Measurements from ENCODE around the gene ABCA10. TPM values are rescaled to one million over a fixed set of nuclear protein-coding genes. Genes with fewer than 3 reads are reported as not detected.

ABCA10 gene
- total and polyA plus RNA-seq, 2 donors (not counting 1 experiment from before 2014, with no cell fraction given) = 0.55 to 1.9 TPM

GRCh38 chr17:69213059-69213813, 15.4 kb downstream of the ABCA10 start:
- no peaks in the 10 kb centered on the region for H3K27me3 ChIP-seq (replicated peaks in 1 of 4; ENCODE audit: control extremely low read depth in 1 of 4, control insufficient read depth in 3 of 4, insufficient read depth in 4 of 4, low read length in 3 of 4)
- H3K4me2 ChIP-seq (replicated peaks; ENCODE audit: low read depth, low read length, poor library complexity, severe bottlenecking) = no peak overlapping the region
- peaks cover 0 to 7% (median 0%) of the 10 kb centered on the region in 3 donors for H3K9me3 ChIP-seq (ENCODE audit: control extremely low read depth in 1 of 3, control insufficient read depth in 2 of 3, insufficient read depth in 1 of 3, low read length in 2 of 3)
- intact Hi-C loops (cut with micrococcal nuclease) = no loop called here
- no peaks in the 10 kb centered on the region for H3K79me2 ChIP-seq (ENCODE audit: control insufficient read depth, insufficient read depth, low read length)
- Mint-ChIP-seq H3K9me3 (ENCODE audit: insufficient read depth) (peaks cover 3% of the 10 kb centered on the region), H3K4me3 (no peak overlapping the region), H3K27ac (no peak overlapping the region), H3K4me1 (peaks cover 2% of the 10 kb centered on the region), H3K27me3 (no peaks in the 10 kb centered on the region)
- H3K4me1 ChIP-seq (ENCODE audit: control insufficient read depth in 2 of 2, insufficient read depth in 2 of 2, low read length in 2 of 2) = no peaks in the 10 kb centered on the region
- no peak for DNase-seq
- no peak overlapping the region for H3K4me3 ChIP-seq (ENCODE audit: control extremely low read depth in 1 of 5, extremely low read depth in 1 of 5, insufficient read depth in 1 of 5, low read depth in 2 of 5, low read length in 4 of 5)
- 94% methylated on average over 9 of the region's 9 CpGs for WGBS (ENCODE audit: insufficient coverage)
- no peaks in the 10 kb centered on the region for H3K36me3 ChIP-seq (replicated peaks in 1 of 2; ENCODE audit: control extremely low read depth in 1 of 2, control insufficient read depth in 1 of 2, extremely low read depth in 1 of 2, insufficient read depth in 2 of 2, low read length in 1 of 2)
- TF ChIP-seq CTCF (IDR thresholded peaks at IDR 0.05) (no peak), EZH2 (IDR thresholded peaks at IDR 0.05; ENCODE audit: borderline replicate concordance, insufficient read depth, low read depth, low read length, poor library complexity, severe bottlenecking) (no peak)
- no peaks in the 10 kb centered on the region for H4K20me1 ChIP-seq (ENCODE audit: control insufficient read depth, insufficient read depth, low read length, poor library complexity, severe bottlenecking)
- ChIA-PET POLR2A (no interaction called here), CTCF (no interaction called here)
- no peak overlapping the region for H3K9ac ChIP-seq (ENCODE audit: low read length)
- no peak overlapping the region for H3K27ac ChIP-seq (ENCODE audit: low read length in 2 of 2)
- ATAC-seq (ENCODE audit: low read depth) = no peak
- H2AFZ ChIP-seq (ENCODE audit: insufficient read depth, low read depth, low read length, poor library complexity, severe bottlenecking) = no peak overlapping the region

GRCh38 chr17:69208640-69209039, 20.0 kb downstream of the ABCA10 start:
- no peak overlapping the region for H3K27ac Mint-ChIP-seq
- Histone ChIP-seq H2AFZ (ENCODE audit: insufficient read depth, low read depth, low read length, poor library complexity, severe bottlenecking) (no peak overlapping the region), H3K9me3 (ENCODE audit: control extremely low read depth in 1 of 3, control insufficient read depth in 2 of 3, insufficient read depth in 1 of 3, low read length in 2 of 3) (peaks cover 0 to 7% (median 0%) of the 10 kb centered on the region in 3 donors), H3K27ac (ENCODE audit: low read length in 2 of 2) (no peak overlapping the region), H3K27me3 (replicated peaks in 1 of 4; ENCODE audit: control extremely low read depth in 1 of 4, control insufficient read depth in 3 of 4, insufficient read depth in 4 of 4, low read length in 3 of 4) (no peaks in the 10 kb centered on the region), H3K36me3 (replicated peaks in 1 of 2; ENCODE audit: control extremely low read depth in 1 of 2, control insufficient read depth in 1 of 2, extremely low read depth in 1 of 2, insufficient read depth in 2 of 2, low read length in 1 of 2) (no peaks in the 10 kb centered on the region), H4K20me1 (ENCODE audit: control insufficient read depth, insufficient read depth, low read length, poor library complexity, severe bottlenecking) (no peaks in the 10 kb centered on the region), H3K4me1 (ENCODE audit: control insufficient read depth in 2 of 2, insufficient read depth in 2 of 2, low read length in 2 of 2) (no peaks in the 10 kb centered on the region), H3K4me3 (ENCODE audit: control extremely low read depth in 1 of 5, extremely low read depth in 1 of 5, insufficient read depth in 1 of 5, low read depth in 2 of 5, low read length in 4 of 5) (no peak overlapping the region), H3K4me2 (replicated peaks; ENCODE audit: low read depth, low read length, poor library complexity, severe bottlenecking) (no peak overlapping the region), H3K9ac (ENCODE audit: low read length) (no peak overlapping the region), H3K79me2 (ENCODE audit: control insufficient read depth, insufficient read depth, low read length) (no peaks in the 10 kb centered on the region)
- ATAC-seq (ENCODE audit: low read depth) (no peak), DNase-seq (no peak)
- TF ChIP-seq EZH2 (IDR thresholded peaks at IDR 0.05; ENCODE audit: borderline replicate concordance, insufficient read depth, low read depth, low read length, poor library complexity, severe bottlenecking) = no peak
- TF ChIP-seq CTCF (IDR thresholded peaks at IDR 0.05) = no peak
- 100% methylated on average over 1 of the region's 2 CpGs for WGBS (ENCODE audit: insufficient coverage)
- H3K27me3 Mint-ChIP-seq = no peaks in the 10 kb centered on the region
- H3K4me3 Mint-ChIP-seq = no peak overlapping the region
- peaks cover 2% of the 10 kb centered on the region for H3K4me1 Mint-ChIP-seq
- ChIA-PET POLR2A (no interaction called here), CTCF (no interaction called here)
- intact Hi-C loops (cut with micrococcal nuclease) = no loop called here
- H3K9me3 Mint-ChIP-seq (ENCODE audit: insufficient read depth) = peaks cover 3% of the 10 kb centered on the region
